DOHH2 (cell line): ENCODE data around the gene COL4A4.

Source experiments
- H3F3A ChIP-seq: fragments of 200-600 bp; sonication (generic), shearing (Covaris generic); 2 replicates; pipeline ENCODE4 v1.6.0; 2016; ENCODE audit warnings: antibody characterized with exemption, mild to moderate bottlenecking; ENCODE audit not compliant: control insufficient read depth, insufficient read depth
- H3K27ac ChIP-seq: fragments of 200-600 bp; sonication (generic); 2 replicates; pipeline ENCODE4 v1.5.1; 2014; ENCODE audit warnings: low read depth, mild to moderate bottlenecking, low read length, moderate library complexity
- H3K27me3 ChIP-seq: fragments of 200-600 bp; sonication (generic); 2 replicates; pipeline ENCODE4 v1.6.1; 2014; ENCODE audit warnings: mild to moderate bottlenecking, low read length, mixed read lengths; ENCODE audit not compliant: control insufficient read depth
- H3K36me3 ChIP-seq: fragments of 200-600 bp; sonication (generic); 2 replicates; pipeline ENCODE4 v1.6.1; 2014; ENCODE audit warnings: mild to moderate bottlenecking, low read length, moderate library complexity, mixed read lengths; ENCODE audit not compliant: control insufficient read depth
- H3K4me1 ChIP-seq: fragments of 200-600 bp; sonication (generic); 2 replicates; pipeline ENCODE4 v1.6.1; 2014; ENCODE audit warnings: mild to moderate bottlenecking, low read length, mixed read lengths; ENCODE audit not compliant: control insufficient read depth
- H3K4me2 ChIP-seq: fragments of 200-600 bp; sonication (generic); 2 replicates; pipeline ENCODE4 v1.6.0; 2014; ENCODE audit warnings: mild to moderate bottlenecking, low read length, moderate library complexity
- H3K4me3 ChIP-seq: fragments of 200-600 bp; sonication (generic); 2 replicates; pipeline ENCODE4 v1.5.1; 2014; ENCODE audit warnings: mild to moderate bottlenecking, low read length, mixed read lengths
- H3K79me2 ChIP-seq: fragments of 200-600 bp; sonication (generic); 2 replicates; pipeline ENCODE4 v1.6.1; 2014; ENCODE audit warnings: mild to moderate bottlenecking, low read length, mixed read lengths; ENCODE audit not compliant: control insufficient read depth
- H3K9me2 ChIP-seq: fragments of 200-600 bp; sonication (generic); replicated peaks from 2 replicates; pipeline ENCODE4 v1.6.1; 2014; ENCODE audit warnings: mild to moderate bottlenecking, low read length, mixed read lengths; ENCODE audit not compliant: control insufficient read depth
- H3K9me3 ChIP-seq: fragments of 200-600 bp; sonication (generic); 2 replicates; pipeline ENCODE4 v1.6.1; 2014; ENCODE audit warnings: antibody characterized with exemption, low read length, mixed read lengths; ENCODE audit not compliant: control insufficient read depth, insufficient read depth
- H4K20me1 ChIP-seq: fragments of 200-600 bp; sonication (generic); 2 replicates; pipeline ENCODE4 v1.6.0; 2014; ENCODE audit warnings: low read depth, mild to moderate bottlenecking, antibody characterized with exemption, low read length, moderate library complexity; ENCODE audit not compliant: control insufficient read depth, insufficient read depth
- CTCF ChIP-seq: fragments of 200-600 bp; sonication (generic); IDR thresholded peaks from one replicate; pipeline ENCODE4 v1.5.1; 2014; ENCODE audit warnings: antibody characterized with exemption, mild to moderate bottlenecking, low read depth, low read length; ENCODE audit not compliant: poor library complexity, severe bottlenecking
- EZH2phosphoT487 ChIP-seq: fragments of 200-600 bp; sonication (generic); IDR thresholded peaks from 2 replicates; pipeline ENCODE4 v1.6.1; 2017; ENCODE audit warnings: borderline replicate concordance, mild to moderate bottlenecking, antibody characterized with exemption, low read length, moderate library complexity, mixed read lengths

Gene COL4A4

DNA sequence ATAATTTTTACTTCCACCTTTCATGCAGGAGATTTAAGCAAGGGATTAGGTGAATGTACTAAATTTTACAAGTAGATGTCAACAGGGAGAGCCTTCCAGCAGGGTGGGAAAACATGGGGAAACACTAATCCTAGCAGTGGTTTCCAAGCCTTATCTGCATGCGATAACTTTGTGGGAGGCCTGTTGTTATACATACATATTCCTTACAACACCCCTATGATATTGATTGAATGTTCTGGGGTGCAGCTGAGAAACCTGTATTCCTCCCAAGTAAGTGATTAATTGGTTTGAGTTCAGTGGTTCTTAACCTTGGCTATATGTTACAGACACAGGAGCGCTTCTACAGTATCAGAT, 65.9 kb downstream of the COL4A4 start:
- no peaks in the 10 kb centered on the region for H3K4me1 ChIP-seq
- no peak overlapping the region for H3K4me2 ChIP-seq
- TF ChIP-seq CTCF: no peak
- TF ChIP-seq EZH2phosphoT487: no peak

GRCh38 chr2:227097495-227098161, 66.4 kb downstream of the COL4A4 start:
- Histone ChIP-seq H4K20me1 (no peaks in the 10 kb centered on the region), H3K4me3 (no peak overlapping the region), H3K9me2 (no peaks in the 10 kb centered on the region), H3K4me2 (no peak overlapping the region), H3K27me3 (no peaks in the 10 kb centered on the region), H3K4me1 (no peaks in the 10 kb centered on the region), H3K27ac (no peak overlapping the region), H3F3A (no peaks in the 10 kb centered on the region), H3K36me3 (no peaks in the 10 kb centered on the region), H3K9me3 (no peaks in the 10 kb centered on the region), H3K79me2 (no peaks in the 10 kb centered on the region)
- TF ChIP-seq CTCF (no peak), EZH2phosphoT487 (no peak)

More for the DNA sequence above, 65.9 kb downstream of the COL4A4 start:
- Histone ChIP-seq H3K27me3 (no peaks in the 10 kb centered on the region), H3K79me2 (no peaks in the 10 kb centered on the region), H3K9me2 (no peaks in the 10 kb centered on the region), H3K36me3 (no peaks in the 10 kb centered on the region), H4K20me1 (no peaks in the 10 kb centered on the region), H3K27ac (no peak overlapping the region), H3K9me3 (no peaks in the 10 kb centered on the region), H3F3A (no peaks in the 10 kb centered on the region), H3K4me3 (no peak overlapping the region)

GRCh38 chr2:227095346-227095745, 68.7 kb downstream of the COL4A4 start:
- H3K4me2 ChIP-seq: no peak overlapping the region
- H3K79me2 ChIP-seq: no peaks in the 10 kb centered on the region
- no peak overlapping the region for H3K27ac ChIP-seq
- H3K4me1 ChIP-seq: no peaks in the 10 kb centered on the region
- no peaks in the 10 kb centered on the region for H3K27me3 ChIP-seq
- H3K9me2 ChIP-seq: no peaks in the 10 kb centered on the region
- H4K20me1 ChIP-seq: no peaks in the 10 kb centered on the region
- TF ChIP-seq CTCF (no peak), EZH2phosphoT487 (no peak)
- no peaks in the 10 kb centered on the region for H3F3A ChIP-seq
- H3K9me3 ChIP-seq: no peaks in the 10 kb centered on the region
- H3K36me3 ChIP-seq: no peaks in the 10 kb centered on the region
- no peak overlapping the region for H3K4me3 ChIP-seq
